Head of caudate nucleus (tissue), 42 donors: Measurements from ENCODE around the gene DLL3.

ENCODE experiments used
- DNase-seq, 42 donors: peaks; one replicate each; pipeline versions ENCODE4 v3.0.0 to v3.0.0-alpha.2; 2020 to 2021; ENCODE audit warnings: mixed read lengths in 7 of 42
- intact Hi-C: fragments of 100-400 bp; cut with DNase I; formaldehyde crosslinking; loops from one replicate; pipeline ENCODE4 v1.15.0; 2022

Gene DLL3

DNA sequence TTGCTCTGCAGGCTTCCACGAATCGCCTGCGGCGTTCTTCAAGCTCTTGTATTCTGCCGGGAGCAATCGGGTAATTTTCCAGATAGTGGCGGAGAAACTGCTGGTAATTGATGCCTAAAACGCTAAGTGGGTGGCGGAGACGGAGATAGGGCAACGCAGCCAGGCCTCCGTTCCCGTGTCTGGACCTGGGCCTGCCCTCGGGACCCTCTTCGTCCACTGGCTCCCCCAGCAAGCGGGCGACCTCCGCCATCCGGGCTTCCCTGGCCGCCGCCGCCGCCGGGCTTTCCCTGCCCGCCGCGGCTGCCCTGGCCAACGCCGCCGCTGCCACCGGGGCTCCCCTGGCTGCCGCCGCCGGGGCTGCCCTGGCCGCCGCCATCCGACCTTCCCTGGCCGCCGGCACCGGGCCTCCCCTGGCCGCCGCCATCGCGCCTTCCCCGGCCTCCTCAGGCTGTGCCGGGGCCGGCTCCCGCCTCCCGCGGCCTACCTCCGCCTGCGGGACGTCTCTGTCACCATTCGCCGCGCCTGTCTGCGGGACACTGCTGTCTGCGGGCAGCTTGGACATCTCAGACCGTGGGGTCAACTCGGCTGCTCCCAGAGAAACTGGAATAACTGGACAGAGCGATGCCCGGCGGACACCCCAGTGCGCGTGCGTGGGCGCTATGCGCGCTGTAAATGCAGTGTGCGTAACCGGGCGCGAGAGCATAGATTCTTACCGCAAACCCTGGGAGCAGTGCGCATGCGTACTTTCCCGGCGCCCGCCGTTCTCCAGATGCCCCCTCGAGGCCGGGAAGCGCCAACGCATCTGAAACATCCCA lies 41.0 kb downstream of the DLL3 start, which contains the start of gene EID2:
Gene EID2 (minus strand): TSS at position 644 of the 815 bp plus-strand sequence. CDS start 82 bp downstream, at position 562.
- DNase-seq, result peak; percentile 90 to 99 (median 96)
- intact Hi-C loops, result no loop called here

DNA sequence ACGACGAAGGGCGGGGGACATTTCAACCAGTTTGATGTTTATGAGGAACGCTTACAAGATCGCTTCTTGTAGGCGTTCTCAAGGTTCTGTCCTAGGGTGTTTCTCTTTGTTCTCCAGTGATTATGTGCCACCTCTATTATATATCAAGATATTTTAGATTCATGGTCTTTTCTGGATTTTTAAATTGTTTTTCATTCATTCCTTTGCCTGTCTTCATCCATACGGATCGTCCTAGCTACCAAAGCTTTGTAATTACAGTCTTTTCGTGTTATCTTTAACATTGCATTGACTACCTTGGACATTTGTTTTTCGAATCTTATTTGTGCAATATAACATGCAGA lies 41.6 kb downstream of the DLL3 start:
- DNase-seq, result no peak
- intact Hi-C loops, result no loop called here

DNA sequence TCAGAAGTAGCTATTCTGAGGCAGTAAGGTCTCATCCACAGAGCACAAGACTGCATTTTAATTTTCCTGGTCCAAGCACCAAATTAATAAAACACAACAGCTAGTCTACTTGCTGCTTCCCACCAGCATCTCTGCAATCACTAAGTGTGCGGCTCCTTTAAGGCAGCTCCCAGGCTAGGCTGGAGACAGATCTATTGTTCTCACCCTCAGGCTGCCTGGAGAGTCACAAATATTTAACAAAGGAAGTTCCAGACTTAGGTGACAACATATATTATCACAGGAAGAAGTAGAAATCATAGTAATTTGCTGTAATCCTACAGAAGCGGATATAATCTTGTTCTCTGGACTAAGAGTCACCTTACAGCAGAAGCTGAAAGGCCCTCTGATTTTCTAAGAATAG lies 43.5 kb downstream of the DLL3 start:
- intact Hi-C loops, result no loop called here
- DNase-seq, result peak in 21 of 42 donors; percentile 16 to 61 (median 33)

DNA sequence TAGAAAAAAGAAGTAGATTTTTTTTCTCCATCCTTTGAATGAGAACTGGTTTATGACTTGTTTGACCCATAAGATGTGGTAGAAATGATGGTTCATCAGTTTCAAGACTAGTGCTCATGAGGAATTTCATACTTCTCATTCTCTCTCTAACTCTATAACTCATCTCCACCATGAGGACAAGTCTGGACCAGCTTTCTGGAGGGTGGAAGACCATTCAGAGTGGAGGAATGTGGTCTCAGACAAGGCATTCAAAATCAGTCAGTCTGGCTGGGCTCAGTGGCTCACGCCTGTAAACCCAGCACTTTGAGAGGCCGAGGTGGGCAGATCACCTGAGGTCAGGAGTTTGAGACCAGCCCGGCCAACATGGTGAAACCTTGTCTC lies 44.7 kb downstream of the DLL3 start:
- intact Hi-C loops, result no loop called here
- DNase-seq, result no peak

DNA sequence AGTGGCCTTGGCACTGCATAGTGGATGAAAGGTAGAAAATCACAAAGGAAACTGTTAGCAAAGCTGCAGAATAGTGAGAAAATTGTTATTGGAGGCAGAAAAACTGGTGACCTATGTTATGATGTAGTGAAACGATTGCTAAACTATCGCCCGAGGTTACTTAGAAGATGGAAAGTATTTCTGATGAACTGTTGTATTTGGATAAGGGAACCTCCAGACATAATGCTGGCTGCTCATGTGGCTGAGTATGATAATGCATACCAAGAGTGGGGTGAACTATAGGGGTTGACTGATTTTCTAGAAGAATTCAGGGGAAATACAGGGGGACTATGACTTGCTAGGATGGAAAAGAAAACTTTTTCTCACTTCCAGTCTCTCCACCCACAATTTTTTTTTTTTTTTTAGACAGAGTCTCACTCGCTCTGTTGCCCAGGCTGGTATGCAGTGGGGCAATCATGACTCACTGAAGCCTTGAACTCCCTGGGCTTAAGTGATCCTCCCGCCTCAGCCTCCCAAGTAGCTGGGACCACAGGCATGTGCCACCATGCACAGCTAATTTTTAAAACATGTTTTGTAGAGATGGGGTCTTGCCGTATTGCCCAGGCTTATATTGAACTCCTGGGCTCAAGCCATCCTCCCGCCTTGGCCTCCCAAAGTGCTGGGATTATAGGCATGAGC lies 45.6 kb downstream of the DLL3 start:
- no peak for DNase-seq
- intact Hi-C loops, result no loop called here

DNA sequence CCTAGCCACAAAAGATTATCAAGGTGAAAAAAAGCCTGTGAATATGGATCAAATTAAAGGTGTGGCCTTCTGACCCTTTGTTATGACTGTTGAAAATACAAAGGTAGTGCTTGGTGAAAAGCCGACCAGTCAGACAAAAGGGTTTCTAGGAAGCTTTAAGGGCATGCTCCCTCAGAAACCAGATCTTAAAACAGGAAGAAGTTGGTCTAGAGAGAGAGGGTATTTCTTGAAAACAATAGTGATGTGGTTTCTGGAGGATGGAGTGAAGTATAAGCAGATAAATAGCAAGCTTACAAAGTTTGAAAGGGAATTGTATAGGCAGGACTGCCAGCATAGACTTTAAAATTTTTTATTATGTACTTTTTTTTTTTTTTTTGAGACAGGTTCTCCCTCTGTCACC lies 46.2 kb downstream of the DLL3 start:
- no peak for DNase-seq
- intact Hi-C loops, result no loop called here

DNA sequence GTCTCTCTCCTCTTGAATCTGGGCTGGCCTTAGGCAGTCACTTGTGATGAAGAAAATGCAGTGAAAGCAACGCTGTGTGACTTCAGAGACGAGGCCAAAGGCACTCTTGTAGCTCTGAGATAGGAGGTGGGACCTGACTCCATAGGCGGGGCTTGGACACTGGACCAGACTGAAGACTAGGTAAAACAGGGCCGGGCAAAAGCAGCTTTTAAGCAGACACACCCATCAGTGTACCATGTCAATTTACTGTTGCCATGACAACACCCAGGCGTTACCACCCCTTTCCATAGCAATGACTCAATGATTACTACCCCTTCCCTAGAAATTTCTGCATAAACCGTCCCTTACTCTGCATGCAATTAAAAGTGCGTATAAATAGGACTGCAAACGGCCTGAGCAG lies 47.9 kb downstream of the DLL3 start:
- intact Hi-C loops, result no loop called here
- no peak for DNase-seq

DNA sequence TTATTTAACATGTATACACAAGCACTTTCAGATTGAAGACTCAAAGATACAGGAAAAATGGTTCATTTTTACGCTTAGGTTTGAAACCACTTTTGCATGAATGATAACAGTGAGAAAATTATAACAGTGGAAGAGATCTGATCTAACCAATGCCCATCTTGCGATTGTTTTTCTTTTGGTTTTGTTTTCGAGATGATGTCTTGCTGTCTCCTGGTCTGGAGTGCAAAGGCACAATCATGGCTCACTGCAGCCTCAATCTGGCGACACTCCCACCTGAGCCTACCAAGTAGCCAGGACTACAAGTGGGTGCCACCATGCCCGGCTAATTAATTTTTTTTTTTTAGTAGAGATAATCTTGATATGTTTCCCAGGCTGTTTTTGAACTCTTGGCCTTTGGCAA lies 51.5 kb downstream of the DLL3 start:
- intact Hi-C loops, result loop anchor here (5.0 kb wide), 1 partner anchor 122 kb away; no protein-coding TSS in a partner anchor
- no peak for DNase-seq

DNA sequence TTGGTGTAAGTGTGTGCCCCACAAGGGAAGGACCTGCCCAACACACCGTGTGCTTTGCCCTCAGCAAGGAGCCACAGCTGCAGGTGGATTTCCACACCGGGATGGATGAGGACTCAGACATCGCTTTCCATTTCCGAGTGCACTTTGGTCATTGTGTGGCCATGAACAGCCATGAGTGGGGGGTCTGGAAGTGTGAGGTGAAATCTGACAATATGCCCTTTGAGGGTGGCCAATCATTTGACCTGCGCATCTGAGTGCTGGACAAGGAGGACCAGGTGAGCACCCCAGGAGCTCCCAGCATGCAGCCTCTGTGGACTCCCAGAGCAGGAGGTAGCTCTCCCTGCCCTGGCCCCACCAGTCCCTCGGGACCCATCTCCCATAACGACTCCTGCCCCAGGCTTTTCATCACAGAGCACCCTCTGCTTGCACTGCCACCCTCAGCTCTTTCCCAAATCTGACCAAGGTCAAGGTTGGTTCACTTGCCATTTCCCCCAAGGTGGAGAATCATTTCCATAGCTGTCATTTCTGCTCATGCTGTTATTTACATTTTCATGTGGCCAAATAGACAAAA lies 54.4 kb downstream of the DLL3 start:
- intact Hi-C loops, result loop anchor here (5.0 kb wide), 1 partner anchor 119 kb away; no protein-coding TSS in a partner anchor
- DNase-seq, result no peak

DNA sequence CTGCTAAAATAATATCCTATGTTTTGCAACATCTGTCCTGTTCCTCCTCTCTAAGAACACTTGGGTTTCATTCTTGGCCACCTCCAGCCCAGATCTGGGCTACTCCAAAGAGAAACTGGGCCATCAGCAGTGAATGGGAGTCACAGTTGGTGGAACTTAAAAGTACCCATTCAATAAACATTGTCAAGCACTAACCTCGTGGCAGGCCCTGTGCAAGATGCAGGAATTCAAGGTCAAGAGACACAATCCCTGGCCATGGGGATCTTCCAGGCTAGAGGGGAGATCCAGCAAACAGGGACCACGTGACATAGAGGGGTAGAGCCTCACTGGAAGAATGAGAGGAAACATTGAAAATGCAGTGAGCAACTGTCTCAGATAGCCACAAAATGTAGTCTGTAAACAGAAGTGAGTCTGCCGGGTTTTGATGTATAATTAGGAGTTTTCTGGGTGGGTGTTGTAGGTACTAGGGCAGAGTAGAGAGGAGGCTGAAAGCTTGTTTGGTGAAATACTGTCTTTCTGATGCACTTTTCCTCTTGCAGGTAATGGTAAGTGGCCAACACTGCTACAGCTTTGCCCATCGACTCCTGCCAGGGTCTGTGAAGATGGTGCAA lies 56.1 kb downstream of the DLL3 start:
- intact Hi-C loops, result loop anchor here (5.0 kb wide), 1 partner anchor 117 kb away; no protein-coding TSS in a partner anchor
- no peak for DNase-seq

DNA sequence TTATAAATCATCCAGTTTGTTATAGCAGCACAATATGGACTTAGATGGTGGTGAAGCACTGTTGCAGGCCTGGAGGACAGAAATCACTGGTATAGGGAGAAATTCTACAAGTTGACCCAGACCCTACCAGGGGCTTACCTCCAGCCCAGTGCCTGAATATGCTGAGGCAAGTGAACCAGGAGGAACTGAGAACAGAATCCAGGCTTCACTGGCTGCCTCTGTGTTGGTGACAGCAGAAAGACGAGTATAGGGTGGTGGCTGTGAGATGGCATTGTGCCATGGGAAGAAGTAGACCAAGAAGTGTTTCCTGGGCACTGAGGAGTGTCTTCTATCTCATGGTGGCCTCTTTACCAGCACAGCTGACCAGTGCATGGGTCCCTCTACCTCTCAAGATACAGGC lies 57.1 kb downstream of the DLL3 start:
- peak in 3 of 42 donors; percentile 14 to 29 (median 17) for DNase-seq
- intact Hi-C loops, result no loop called here
